ENCODE measurements around the gene TGFB1I1.
A peak's percentile ranks its signal among the peaks of the same experiment; 100 is the strongest.

The TGFB1I1 gene

DNA sequence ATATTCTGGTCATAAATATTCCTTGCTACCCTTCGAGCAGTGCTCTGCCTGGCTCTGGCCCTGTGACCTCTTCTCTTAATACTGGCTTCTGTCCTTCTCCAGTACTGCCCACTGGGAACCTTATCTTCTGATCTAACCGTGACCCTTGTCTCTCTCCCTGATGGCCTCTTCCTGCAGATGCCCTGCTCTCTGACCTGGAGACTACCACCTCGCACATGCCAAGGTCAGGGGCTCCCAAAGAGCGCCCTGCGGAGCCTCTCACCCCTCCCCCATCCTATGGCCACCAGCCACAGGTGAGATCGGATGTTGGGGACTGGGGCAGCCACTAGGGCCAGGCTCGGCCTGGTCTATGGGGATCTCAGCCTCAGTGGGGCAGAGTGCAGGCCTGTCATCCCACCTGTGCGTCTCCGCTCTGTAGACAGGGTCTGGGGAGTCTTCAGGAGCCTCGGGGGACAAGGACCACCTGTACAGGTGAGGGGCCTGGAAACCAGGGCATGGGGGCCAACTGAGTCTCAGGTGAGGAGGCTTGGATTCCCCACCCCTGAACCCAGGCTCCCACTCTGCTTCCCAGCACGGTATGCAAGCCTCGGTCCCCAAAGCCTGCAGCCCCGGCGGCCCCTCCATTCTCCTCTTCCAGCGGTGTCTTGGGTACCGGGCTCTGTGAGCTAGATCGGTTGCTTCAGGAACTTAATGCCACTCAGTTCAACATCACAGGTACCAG is 1.5 kb downstream of the TGFB1I1 start:
- DNase-seq (ENCODE audit: low read depth), result no peak

DNA sequence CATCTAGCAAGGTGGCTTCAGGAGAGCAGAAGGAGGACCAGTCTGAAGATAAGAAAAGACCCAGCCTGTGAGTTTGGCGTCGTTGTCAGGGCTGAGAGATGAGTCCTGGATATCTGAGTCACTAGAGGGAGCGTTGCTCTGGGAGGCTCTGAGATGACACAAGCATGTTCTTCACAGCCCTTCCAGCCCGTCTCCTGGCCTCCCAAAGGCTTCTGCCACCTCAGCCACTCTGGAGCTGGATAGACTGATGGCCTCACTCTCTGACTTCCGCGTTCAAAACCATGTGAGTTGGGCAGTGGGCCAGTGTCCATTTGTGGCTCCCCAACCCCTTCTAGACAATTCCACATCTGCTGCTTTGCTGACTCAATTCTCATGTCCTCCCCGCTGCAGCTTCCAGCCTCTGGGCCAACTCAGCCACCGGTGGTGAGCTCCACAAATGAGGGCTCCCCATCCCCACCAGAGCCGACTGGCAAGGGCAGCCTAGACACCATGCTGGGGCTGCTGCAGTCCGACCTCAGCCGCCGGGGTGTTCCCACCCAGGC is 2.3 kb downstream of the TGFB1I1 start:
- peak; percentile 40 for DNase-seq (ENCODE audit: low read depth)
- TF ChIP-seq POLR2A (IDR thresholded peaks at IDR 0.05; ENCODE audit: extremely low read depth, insufficient read length), result no peak
- TF ChIP-seq, protein P1, sequence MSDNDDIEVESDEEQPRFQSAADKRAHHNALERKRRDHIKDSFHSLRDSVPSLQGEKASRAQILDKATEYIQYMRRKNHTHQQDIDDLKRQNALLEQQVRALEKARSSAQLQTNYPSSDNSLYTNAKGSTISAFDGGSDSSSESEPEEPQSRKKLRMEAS (IDR thresholded peaks at IDR 0.05; ENCODE audit: low read depth, low read length), result no peak
- TF ChIP-seq, protein P2, sequence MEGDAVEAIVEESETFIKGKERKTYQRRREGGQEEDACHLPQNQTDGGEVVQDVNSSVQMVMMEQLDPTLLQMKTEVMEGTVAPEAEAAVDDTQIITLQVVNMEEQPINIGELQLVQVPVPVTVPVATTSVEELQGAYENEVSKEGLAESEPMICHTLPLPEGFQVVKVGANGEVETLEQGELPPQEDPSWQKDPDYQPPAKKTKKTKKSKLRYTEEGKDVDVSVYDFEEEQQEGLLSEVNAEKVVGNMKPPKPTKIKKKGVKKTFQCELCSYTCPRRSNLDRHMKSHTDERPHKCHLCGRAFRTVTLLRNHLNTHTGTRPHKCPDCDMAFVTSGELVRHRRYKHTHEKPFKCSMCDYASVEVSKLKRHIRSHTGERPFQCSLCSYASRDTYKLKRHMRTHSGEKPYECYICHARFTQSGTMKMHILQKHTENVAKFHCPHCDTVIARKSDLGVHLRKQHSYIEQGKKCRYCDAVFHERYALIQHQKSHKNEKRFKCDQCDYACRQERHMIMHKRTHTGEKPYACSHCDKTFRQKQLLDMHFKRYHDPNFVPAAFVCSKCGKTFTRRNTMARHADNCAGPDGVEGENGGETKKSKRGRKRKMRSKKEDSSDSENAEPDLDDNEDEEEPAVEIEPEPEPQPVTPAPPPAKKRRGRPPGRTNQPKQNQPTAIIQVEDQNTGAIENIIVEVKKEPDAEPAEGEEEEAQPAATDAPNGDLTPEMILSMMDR (IDR thresholded peaks at IDR 0.05; ENCODE audit: low read depth, low read length), result no peak
- no peak for TF ChIP-seq MYC (IDR thresholded peaks at IDR 0.05; ENCODE audit: low read depth, low read length)
- no peak overlapping the region for H3K4me3 ChIP-seq (ENCODE audit: low read depth, low read length)

More for the DNA sequence above, 1.5 kb downstream of the TGFB1I1 start:
- H3K4me3 ChIP-seq (ENCODE audit: low read depth, low read length), result no peak overlapping the region
- TF ChIP-seq, protein P1 (IDR thresholded peaks at IDR 0.05; ENCODE audit: low read depth, low read length), result no peak
- no peak for TF ChIP-seq POLR2A (IDR thresholded peaks at IDR 0.05; ENCODE audit: extremely low read depth, insufficient read length)
- TF ChIP-seq, protein P2 (IDR thresholded peaks at IDR 0.05; ENCODE audit: low read depth, low read length), result no peak
- TF ChIP-seq MYC (IDR thresholded peaks at IDR 0.05; ENCODE audit: low read depth, low read length), result no peak

DNA sequence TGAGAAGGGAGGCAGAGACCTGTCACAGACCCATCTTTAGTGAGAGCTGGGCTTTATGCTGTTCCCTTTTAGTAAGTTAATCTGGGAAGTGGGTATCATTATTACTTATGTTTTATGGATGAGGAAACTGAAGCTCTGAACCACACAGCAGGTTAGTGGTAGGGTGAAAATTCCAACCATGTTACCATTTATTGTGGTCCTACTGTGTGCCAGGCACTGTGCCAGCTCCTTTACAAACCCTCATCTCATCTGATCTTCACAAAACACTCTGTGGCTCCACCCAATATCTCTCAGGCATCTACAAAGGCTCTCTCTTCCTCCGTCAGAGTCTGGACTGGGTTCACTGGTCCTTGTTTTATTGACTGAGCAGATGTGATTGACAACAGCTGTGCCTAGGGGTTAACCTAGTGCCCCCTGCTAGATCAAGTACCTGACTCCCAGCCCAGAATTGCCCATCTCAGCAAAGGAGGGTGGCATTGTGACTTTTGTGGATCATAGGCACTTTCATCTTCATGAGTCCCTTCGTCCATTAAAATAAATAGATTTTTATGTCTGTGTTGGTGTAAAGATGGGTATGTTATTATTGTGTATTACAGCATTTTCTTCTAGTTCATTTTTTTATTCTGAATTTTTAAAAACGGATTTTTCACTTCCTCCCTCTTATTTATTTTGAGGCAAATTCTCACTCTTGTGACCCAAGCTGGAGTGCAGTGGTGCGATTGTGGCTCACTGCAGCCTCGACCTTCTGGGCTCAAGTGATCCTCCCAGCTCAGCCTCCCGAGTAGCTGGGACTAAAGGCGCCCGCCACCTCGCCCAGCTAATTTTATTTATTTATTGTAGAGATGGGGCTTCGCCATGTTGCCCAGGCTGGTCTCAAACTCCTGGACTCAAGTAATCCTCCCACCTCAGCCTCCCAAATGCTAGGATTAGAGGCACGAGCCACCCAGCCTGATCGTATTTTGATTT is 3.1 kb downstream of the TGFB1I1 start:
- no peak for DNase-seq (ENCODE audit: low read depth)
- TF ChIP-seq MYC (IDR thresholded peaks at IDR 0.05; ENCODE audit: low read depth, low read length), result no peak
- TF ChIP-seq POLR2A (IDR thresholded peaks at IDR 0.05; ENCODE audit: extremely low read depth, insufficient read length), result no peak
- TF ChIP-seq, protein P2 (IDR thresholded peaks at IDR 0.05; ENCODE audit: low read depth, low read length), result no peak
- TF ChIP-seq, protein P1 (IDR thresholded peaks at IDR 0.05; ENCODE audit: low read depth, low read length), result no peak
- H3K4me3 ChIP-seq (ENCODE audit: low read depth, low read length), result no peak overlapping the region

DNA sequence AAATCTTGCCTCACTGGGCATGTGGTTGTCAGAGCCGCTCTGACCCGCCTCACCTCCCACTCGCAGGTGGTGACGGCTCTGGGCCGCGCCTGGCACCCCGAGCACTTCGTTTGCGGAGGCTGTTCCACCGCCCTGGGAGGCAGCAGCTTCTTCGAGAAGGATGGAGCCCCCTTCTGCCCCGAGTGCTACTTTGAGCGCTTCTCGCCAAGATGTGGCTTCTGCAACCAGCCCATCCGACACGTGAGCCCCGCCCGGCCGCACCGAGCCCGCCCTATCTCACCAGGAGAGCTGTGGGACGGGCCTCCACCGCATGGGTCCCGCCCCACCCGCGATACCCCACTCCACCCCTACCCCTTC is 4.0 kb downstream of the TGFB1I1 start:
- H3K4me3 ChIP-seq (ENCODE audit: low read depth, low read length), result no peak overlapping the region
- peak; percentile 51 for DNase-seq (ENCODE audit: low read depth)
- TF ChIP-seq, protein P2 (IDR thresholded peaks at IDR 0.05; ENCODE audit: low read depth, low read length), result no peak
- TF ChIP-seq POLR2A (IDR thresholded peaks at IDR 0.05; ENCODE audit: extremely low read depth, insufficient read length), result no peak
- no peak for TF ChIP-seq MYC (IDR thresholded peaks at IDR 0.05; ENCODE audit: low read depth, low read length)
- TF ChIP-seq, protein P1 (IDR thresholded peaks at IDR 0.05; ENCODE audit: low read depth, low read length), result no peak

DNA sequence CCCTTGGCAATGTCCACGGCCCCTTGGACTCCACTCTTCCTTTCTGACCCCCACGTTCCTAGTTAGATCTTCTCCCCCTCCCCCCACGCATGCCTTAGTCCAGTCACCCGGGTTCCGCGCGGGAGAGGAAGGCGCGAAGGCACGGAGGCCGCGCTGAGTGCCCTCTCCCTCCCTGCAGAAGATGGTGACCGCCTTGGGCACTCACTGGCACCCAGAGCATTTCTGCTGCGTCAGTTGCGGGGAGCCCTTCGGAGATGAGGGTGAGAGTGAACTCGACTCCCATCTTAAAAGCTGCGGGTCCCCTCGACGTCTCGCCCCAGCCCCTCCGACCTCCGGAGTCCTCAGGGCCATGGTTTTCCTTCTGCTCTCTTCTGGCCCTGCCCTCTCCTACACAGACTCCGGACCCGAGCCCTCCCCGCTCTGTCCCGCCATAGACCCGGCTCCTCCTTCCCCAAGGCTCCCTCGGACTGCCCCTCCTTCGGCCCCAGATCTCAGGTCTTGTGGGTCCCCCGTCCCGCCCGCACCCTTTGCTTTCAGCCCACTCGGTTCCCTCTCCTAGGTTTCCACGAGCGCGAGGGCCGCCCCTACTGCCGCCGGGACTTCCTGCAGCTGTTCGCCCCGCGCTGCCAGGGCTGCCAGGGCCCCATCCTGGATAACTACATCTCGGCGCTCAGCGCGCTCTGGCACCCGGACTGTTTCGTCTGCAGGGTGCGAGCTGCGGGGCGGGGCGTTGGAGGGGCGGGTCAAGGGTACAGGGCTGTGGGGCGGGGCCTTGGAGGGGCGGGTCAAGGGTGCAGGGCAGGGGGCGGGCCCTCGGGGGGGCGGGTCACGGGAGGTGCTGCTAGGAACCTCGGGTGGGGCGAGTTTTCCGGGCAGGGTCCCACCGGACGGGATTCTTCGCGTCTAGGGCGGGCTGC is 4.6 kb downstream of the TGFB1I1 start:
- TF ChIP-seq POLR2A (IDR thresholded peaks at IDR 0.05; ENCODE audit: extremely low read depth, insufficient read length) (peak; percentile 43), MYC (IDR thresholded peaks at IDR 0.05; ENCODE audit: low read depth, low read length) (no peak)
- TF ChIP-seq, protein P1 (IDR thresholded peaks at IDR 0.05; ENCODE audit: low read depth, low read length), result no peak
- H3K4me3 ChIP-seq (ENCODE audit: low read depth, low read length), result peak overlapping the region; percentile 62
- peak; percentile 89 for DNase-seq (ENCODE audit: low read depth)
